CD4-positive, alpha-beta memory T cell (primary cell): ENCODE results near the gene MELTF. TPM values are rescaled to one million over a fixed set of nuclear protein-coding genes. Genes with fewer than 3 reads are reported as not detected.
"Not testable (repeated sequence)": the region's sequence is repeated elsewhere in the genome, so short reads cannot be mapped to it uniquely, and the experiment has no call there.

Experiments
- CTCF ChIA-PET: fragments of 350-600 bp; sonication (Branson Sonifier 250); formaldehyde crosslinking; loops from one replicate; lab custom pipeline; 2021; ENCODE audit warnings: inconsistent platforms; ENCODE audit not compliant: partially characterized antibody; lab: Charles Lee
- POLR2A ChIA-PET: fragments of 350-600 bp; sonication (Branson Sonifier 250); formaldehyde crosslinking; loops from one replicate; lab custom pipeline; 2021; ENCODE audit not compliant: partially characterized antibody; lab: Charles Lee
- DNase-seq, 5 donors: peaks; one replicate each; pipeline versions ENCODE4 v3.0.0 to v3.0.0-alpha.2; 2020 to 2022; ENCODE audit warnings: mixed read lengths in 1 of 5
- H3K27ac ChIP-seq: one replicate; pipeline ENCODE4 v1.7.0; 2013; ENCODE audit warnings: low read depth, low read length
- H3K27me3 ChIP-seq: 2 replicates; pipeline ENCODE4 v1.7.0; 2013; ENCODE audit warnings: mild to moderate bottlenecking, low read length, moderate library complexity; ENCODE audit not compliant: insufficient read depth
- H3K36me3 ChIP-seq: 2 replicates; pipeline ENCODE4 v1.7.0; 2013; ENCODE audit warnings: mild to moderate bottlenecking, low read length, moderate library complexity; ENCODE audit not compliant: insufficient read depth
- H3K4me1 ChIP-seq: 2 replicates; pipeline ENCODE4 v1.7.0; 2013; ENCODE audit warnings: mild to moderate bottlenecking, low read length, moderate library complexity; ENCODE audit not compliant: insufficient read depth
- H3K4me3 ChIP-seq, 2 donors: one replicate each; pipeline ENCODE4 v1.7.0; 2013; ENCODE audit warnings: low read length in 2 of 2, mild to moderate bottlenecking in 1 of 2
- H3K9me3 ChIP-seq, 2 donors: one replicate each; pipeline ENCODE4 v1.7.0; 2013; ENCODE audit warnings: low read length in 2 of 2, control low read depth in 1 of 2; ENCODE audit not compliant: control insufficient read depth in 1 of 2
- H3K27ac Mint-ChIP-seq, 7 donors: one replicate each; pipeline ENCODE4 v1.8.0; 2020 to 2021; ENCODE audit warnings: mixed read lengths in 7 of 7, mild to moderate bottlenecking in 6 of 7, inconsistent platforms in 3 of 7, moderate library complexity in 3 of 7
- H3K27me3 Mint-ChIP-seq, 2 donors: one replicate each; pipeline ENCODE4 v1.8.0; 2020 to 2021; ENCODE audit warnings: mixed read lengths in 2 of 2
- H3K36me3 Mint-ChIP-seq, 2 donors: one replicate each; pipeline ENCODE4 v1.8.0; 2020 to 2021; ENCODE audit warnings: mixed read lengths in 2 of 2, inconsistent platforms in 1 of 2, mild to moderate bottlenecking in 1 of 2
- H3K4me1 Mint-ChIP-seq, 4 donors: one replicate each; pipeline ENCODE4 v1.8.0; 2020 to 2021; ENCODE audit warnings: mixed read lengths in 4 of 4, mild to moderate bottlenecking in 1 of 4
- H3K4me3 Mint-ChIP-seq, 8 donors: one replicate each; pipeline ENCODE4 v1.8.0; 2020 to 2021; ENCODE audit warnings: mixed read lengths in 8 of 8, mild to moderate bottlenecking in 7 of 8, moderate library complexity in 6 of 8, inconsistent platforms in 3 of 8
- H3K9me3 Mint-ChIP-seq, 8 donors: one replicate each; pipeline ENCODE4 v1.8.0; 2020 to 2021; ENCODE audit warnings: mixed read lengths in 8 of 8, mild to moderate bottlenecking in 5 of 8, inconsistent platforms in 3 of 8, moderate library complexity in 1 of 8
- intact Hi-C: fragments of 100-400 bp; cut with micrococcal nuclease; formaldehyde crosslinking; loops from one replicate; pipeline ENCODE4 v1.15.1; 2023
- polyA plus RNA-seq, 2 donors: library from polyadenylated mRNA; unstranded; fragments of 300-500 nt; fragmentation: Illumina TruSeq; gene quantifications; one replicate each; pipeline ENCODE4 v1.2.3, GENCODE V29; 2021
- total RNA-seq, 2 experiments: library from RNA; stranded (reverse); gene quantifications; one replicate each; pipeline ENCODE4 v1.2.3, GENCODE V29; 2021

The MELTF gene
- 1 to 10 TPM; 1.2 to 1.4 TPM for total RNA-seq
- polyA plus RNA-seq: under 1 TPM in 1 of 2 donors, not detected in 1; 0.92 TPM

- Mint-ChIP-seq H3K4me1 (peaks cover 0 to 8% (median 4%) of the 10 kb centered on the region in 4 donors), H3K36me3 (no peaks in the 10 kb centered on the region), H3K4me3 (peak within 1 kb of the TSS; percentile 67 to 83 (median 81)), H3K27ac (peak within 1 kb of the TSS in 4 of 7 donors; percentile 29 to 78 (median 58)), H3K27me3 (no peaks in the 10 kb centered on the region), H3K9me3 (no peaks in the 10 kb centered on the region)
- POLR2A ChIA-PET: interaction anchor here (0.6 to 1.7 kb wide), 3 partner anchors 27 to 162 kb away, joined by 3 to 6 read pairs (median 3); partner anchors contain the start of gene SENP5
- CTCF ChIA-PET: interaction anchor here (0.6 to 2.1 kb wide), 13 partner anchors 8 to 46 kb away, joined by 3 to 17 read pairs (median 4); no protein-coding TSS in a partner anchor
- peak; percentile 55 to 76 (median 68) for DNase-seq
- Histone ChIP-seq H3K4me3 (peak within 1 kb of the TSS; percentile 11 to 51), H3K9me3 (no peaks in the 10 kb centered on the region), H3K27me3 (no peaks in the 10 kb centered on the region), H3K36me3 (no peaks in the 10 kb centered on the region), H3K27ac (peak within 1 kb of the TSS; percentile 21), H3K4me1 (peaks cover 3% of the 10 kb centered on the region)
- intact Hi-C loops: loop anchor here (2.0 kb wide), 1 partner anchor 51 kb away; no protein-coding TSS in a partner anchor
Observed at GRCh38 chr3:197029511-197030167, at the start of gene MELTF. MELTF (minus strand) TSS chr3:197029817; CDS start chr3:197029702, 115 bp downstream.

DNA sequence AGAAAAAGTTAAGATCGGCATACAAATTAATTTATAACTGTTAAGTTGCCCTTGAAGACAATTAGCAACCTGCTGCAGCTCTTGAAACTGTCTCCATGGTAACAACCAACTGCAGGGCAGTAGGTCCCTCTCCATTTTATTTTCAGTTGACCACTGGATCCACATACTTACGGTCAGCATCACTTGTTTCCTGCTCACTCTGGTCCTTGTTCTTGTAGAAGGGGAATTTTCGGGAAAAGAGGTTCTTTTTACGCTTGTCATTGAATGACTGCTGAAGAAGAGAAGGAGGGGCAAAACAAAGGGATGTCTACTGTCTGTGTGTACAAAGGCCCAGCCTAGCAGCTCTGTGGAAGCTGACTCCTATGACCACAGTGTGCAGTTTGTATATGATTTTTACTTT lies 46.8 kb upstream of the MELTF start:
- no peak overlapping the region for H3K27ac Mint-ChIP-seq

GRCh38 chr3:197068077-197068476 lies 38.5 kb upstream of the MELTF start:
- no peak for DNase-seq
- Histone ChIP-seq H3K4me1 (no peaks in the 10 kb centered on the region), H3K27me3 (no peaks in the 10 kb centered on the region), H3K27ac (no peak overlapping the region), H3K9me3 (no peaks in the 10 kb centered on the region), H3K36me3 (peaks cover 5% of the 10 kb centered on the region), H3K4me3 (no peak overlapping the region)
- Mint-ChIP-seq H3K4me1 (no peaks in the 10 kb centered on the region), H3K27me3 (no peaks in the 10 kb centered on the region), H3K36me3 (peaks cover 17 to 22% of the 10 kb centered on the region in 2 donors), H3K27ac (no peak overlapping the region), H3K9me3 (no peaks in the 10 kb centered on the region), H3K4me3 (no peak overlapping the region)
- POLR2A ChIA-PET: no interaction called here
- CTCF ChIA-PET: no interaction called here
- intact Hi-C loops: no loop called here

More for the DNA sequence above, 46.8 kb upstream of the MELTF start:
- Histone ChIP-seq H3K27ac (no peak overlapping the region), H3K4me1 (no peaks in the 10 kb centered on the region), H3K27me3 (no peaks in the 10 kb centered on the region), H3K36me3 (no peaks in the 10 kb centered on the region), H3K9me3 (no peaks in the 10 kb centered on the region), H3K4me3 (no peak overlapping the region)
- Mint-ChIP-seq H3K4me3 (no peak overlapping the region), H3K27me3 (no peaks in the 10 kb centered on the region), H3K9me3 (no peaks in the 10 kb centered on the region), H3K36me3 (peaks cover 3 to 27% of the 10 kb centered on the region in 2 donors), H3K4me1 (no peaks in the 10 kb centered on the region)
- ChIA-PET POLR2A (no interaction called here), CTCF (interaction anchor here (1.7 kb wide), 1 partner anchor 75 kb away, joined by 3 read pairs; no protein-coding TSS in a partner anchor)
- DNase-seq: no peak
- intact Hi-C loops: no loop called here

GRCh38 chr3:197064771-197065170 lies 35.2 kb upstream of the MELTF start:
- Mint-ChIP-seq H3K9me3 (peaks cover 0 to 1% (median 0%) of the 10 kb centered on the region in 8 donors), H3K4me3 (no peak overlapping the region), H3K4me1 (no peaks in the 10 kb centered on the region), H3K36me3 (peaks cover 35 to 40% of the 10 kb centered on the region in 2 donors), H3K27me3 (no peaks in the 10 kb centered on the region), H3K27ac (no peak overlapping the region)
- no peak for DNase-seq
- ChIA-PET CTCF (no interaction called here), POLR2A (no interaction called here)
- Histone ChIP-seq H3K4me3 (no peak overlapping the region), H3K9me3 (no peaks in the 10 kb centered on the region), H3K27ac (no peak overlapping the region), H3K36me3 (peaks cover 10% of the 10 kb centered on the region), H3K4me1 (no peaks in the 10 kb centered on the region), H3K27me3 (no peaks in the 10 kb centered on the region)
- intact Hi-C loops: no loop called here

DNA sequence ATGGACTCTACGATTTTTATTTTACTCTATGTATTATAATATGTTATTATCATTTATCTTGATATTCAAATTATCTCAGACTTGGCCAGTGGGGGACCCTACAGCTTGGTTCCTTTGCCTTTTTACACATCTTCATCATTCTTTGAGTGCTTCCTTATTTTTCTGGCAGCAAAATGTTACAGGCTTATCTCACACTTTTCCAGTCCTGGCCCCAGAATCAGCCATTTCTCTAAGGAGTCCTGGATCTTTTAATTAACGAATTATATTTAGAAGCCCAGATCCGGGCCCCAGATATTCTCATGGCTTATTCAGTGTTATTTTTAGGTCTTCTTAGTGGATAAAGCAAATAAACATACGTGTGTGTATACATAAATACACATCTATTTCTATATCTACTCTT lies 32.8 kb upstream of the MELTF start:
- ChIA-PET POLR2A (no interaction called here), CTCF (no interaction called here)
- Histone ChIP-seq H3K4me3 (no peak overlapping the region), H3K36me3 (peaks cover 17% of the 10 kb centered on the region), H3K9me3 (no peaks in the 10 kb centered on the region), H3K27me3 (no peaks in the 10 kb centered on the region), H3K27ac (no peak overlapping the region), H3K4me1 (no peaks in the 10 kb centered on the region)
- Mint-ChIP-seq H3K4me1 (no peaks in the 10 kb centered on the region), H3K27ac (peak overlapping the region in 1 of 7 donors; percentile 22), H3K9me3 (peaks cover 0 to 1% (median 0%) of the 10 kb centered on the region in 8 donors), H3K4me3 (no peak overlapping the region), H3K36me3 (peaks cover 53 to 63% of the 10 kb centered on the region in 2 donors), H3K27me3 (no peaks in the 10 kb centered on the region)
- no peak for DNase-seq
- intact Hi-C loops: no loop called here

DNA sequence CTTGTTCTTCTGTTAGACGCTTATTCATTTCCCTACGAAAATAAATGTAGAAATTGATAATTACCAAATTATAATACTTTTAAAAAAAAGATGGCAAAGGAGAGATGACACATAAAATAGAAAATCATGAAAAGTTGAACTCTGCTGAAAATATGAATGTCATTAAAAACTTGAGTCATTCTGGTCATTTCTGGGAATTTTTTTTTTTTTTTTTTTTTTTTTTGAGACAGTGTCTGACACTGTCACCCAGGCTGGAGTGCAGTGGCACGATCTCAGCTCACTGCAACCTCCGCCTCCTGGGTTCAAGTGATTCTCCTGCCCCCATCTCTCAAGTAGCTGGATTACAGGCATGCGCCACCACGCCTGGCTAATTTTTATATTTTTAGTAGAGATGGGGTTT lies 22.0 kb upstream of the MELTF start:
- intact Hi-C loops: not testable (repeated sequence)
- peaks cover 33 to 46% of the 10 kb centered on the region in 2 donors for H3K36me3 Mint-ChIP-seq

DNA sequence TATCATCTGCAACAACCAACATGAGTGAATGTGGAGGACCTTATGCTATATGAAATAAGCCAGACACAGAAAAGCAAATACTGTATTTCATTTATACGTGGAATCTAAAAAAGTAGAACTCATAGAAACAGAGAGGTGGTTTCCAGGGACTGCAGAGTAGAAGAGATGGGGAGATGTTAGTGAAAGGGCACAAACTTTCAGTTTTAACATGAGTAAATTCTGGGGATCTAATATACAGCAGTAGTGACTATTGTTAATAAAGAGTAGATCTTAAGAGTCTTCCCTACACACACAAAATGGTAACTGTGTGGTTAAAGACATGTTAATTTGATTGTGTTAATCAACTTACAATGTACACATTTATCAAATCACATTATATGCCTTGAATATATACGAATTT lies 20.9 kb upstream of the MELTF start:
- H3K27ac ChIP-seq: no peak overlapping the region
- Mint-ChIP-seq H3K9me3 (no peaks in the 10 kb centered on the region), H3K4me1 (peaks cover 0 to 2% (median 0%) of the 10 kb centered on the region in 4 donors), H3K27ac (peak overlapping the region in 2 of 7 donors; percentile 4 to 8), H3K4me3 (no peak overlapping the region), H3K36me3 (peaks cover 35 to 47% of the 10 kb centered on the region in 2 donors), H3K27me3 (no peaks in the 10 kb centered on the region)
- ChIA-PET POLR2A (no interaction called here), CTCF (no interaction called here)
- no peak for DNase-seq
- H3K4me3 ChIP-seq: no peak overlapping the region
- intact Hi-C loops: no loop called here
- H3K27me3 ChIP-seq: no peaks in the 10 kb centered on the region
- no peaks in the 10 kb centered on the region for H3K4me1 ChIP-seq
- no peaks in the 10 kb centered on the region for H3K9me3 ChIP-seq
- H3K36me3 ChIP-seq: peaks cover under 1% of the 10 kb centered on the region

More for the DNA sequence above, 22.0 kb upstream of the MELTF start:
- H3K4me3 ChIP-seq, POLR2A ChIA-PET, H3K9me3 Mint-ChIP-seq, H3K27ac Mint-ChIP-seq, CTCF ChIA-PET, H3K36me3 ChIP-seq, H3K27me3 Mint-ChIP-seq, H3K4me1 ChIP-seq, H3K27me3 ChIP-seq, H3K27ac ChIP-seq, H3K4me3 Mint-ChIP-seq, DNase-seq, H3K9me3 ChIP-seq, H3K4me1 Mint-ChIP-seq: not testable (repeated sequence)
